ENCODE data around the gene RALGPS1.

DNA sequence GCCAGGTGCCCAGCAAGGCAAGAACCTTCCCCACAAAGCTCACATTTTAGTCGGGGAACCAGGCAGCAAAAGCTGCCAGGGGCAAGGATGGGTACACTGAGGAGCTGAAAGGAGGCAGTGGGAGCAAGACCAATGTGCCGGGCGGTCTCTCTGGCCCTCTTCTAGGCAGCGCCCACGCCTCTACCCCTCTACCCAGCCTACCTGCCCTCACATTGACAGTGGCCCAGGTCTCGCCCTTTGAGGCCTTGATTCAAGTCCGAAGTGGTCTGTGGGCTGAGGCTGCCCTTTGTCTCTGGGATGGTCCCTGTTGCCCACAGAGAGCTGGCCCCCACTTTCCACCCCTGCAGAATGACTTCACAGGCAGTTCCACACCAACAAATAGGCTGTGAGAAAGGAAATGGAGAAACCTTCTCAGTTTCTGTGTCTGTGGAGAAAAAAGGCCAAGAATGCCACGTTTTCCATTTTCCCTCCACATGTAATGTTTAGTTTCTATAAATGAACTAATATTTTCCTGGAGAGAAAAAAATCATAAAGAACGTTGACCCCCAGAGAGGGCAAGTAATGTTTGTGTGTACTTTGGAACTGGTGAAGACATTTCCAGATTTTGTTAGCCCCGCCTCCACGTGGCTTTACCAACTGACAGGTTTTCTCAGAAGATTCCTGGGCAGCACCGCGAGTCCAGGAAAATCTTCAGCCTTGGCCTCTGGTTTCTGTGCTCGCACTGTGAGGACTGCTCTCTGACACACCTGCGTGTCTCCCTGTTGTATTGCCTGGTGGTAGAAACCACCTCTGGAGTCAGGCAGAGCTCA, 265.3 kb downstream of the RALGPS1 start:
- TF ChIP-seq EP300 (IDR thresholded peaks at IDR 0.05), result no peak
- TF ChIP-seq, protein P1, sequence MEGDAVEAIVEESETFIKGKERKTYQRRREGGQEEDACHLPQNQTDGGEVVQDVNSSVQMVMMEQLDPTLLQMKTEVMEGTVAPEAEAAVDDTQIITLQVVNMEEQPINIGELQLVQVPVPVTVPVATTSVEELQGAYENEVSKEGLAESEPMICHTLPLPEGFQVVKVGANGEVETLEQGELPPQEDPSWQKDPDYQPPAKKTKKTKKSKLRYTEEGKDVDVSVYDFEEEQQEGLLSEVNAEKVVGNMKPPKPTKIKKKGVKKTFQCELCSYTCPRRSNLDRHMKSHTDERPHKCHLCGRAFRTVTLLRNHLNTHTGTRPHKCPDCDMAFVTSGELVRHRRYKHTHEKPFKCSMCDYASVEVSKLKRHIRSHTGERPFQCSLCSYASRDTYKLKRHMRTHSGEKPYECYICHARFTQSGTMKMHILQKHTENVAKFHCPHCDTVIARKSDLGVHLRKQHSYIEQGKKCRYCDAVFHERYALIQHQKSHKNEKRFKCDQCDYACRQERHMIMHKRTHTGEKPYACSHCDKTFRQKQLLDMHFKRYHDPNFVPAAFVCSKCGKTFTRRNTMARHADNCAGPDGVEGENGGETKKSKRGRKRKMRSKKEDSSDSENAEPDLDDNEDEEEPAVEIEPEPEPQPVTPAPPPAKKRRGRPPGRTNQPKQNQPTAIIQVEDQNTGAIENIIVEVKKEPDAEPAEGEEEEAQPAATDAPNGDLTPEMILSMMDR (IDR thresholded peaks at IDR 0.05), result no peak
- TF ChIP-seq POLR2AphosphoS5 (IDR thresholded peaks at IDR 0.05), result no peak
- no peak for TF ChIP-seq POLR2A (IDR thresholded peaks at IDR 0.05)

Data from sigmoid colon (tissue), 4 donors.